ENCODE results near the gene COX5A.

DNA sequence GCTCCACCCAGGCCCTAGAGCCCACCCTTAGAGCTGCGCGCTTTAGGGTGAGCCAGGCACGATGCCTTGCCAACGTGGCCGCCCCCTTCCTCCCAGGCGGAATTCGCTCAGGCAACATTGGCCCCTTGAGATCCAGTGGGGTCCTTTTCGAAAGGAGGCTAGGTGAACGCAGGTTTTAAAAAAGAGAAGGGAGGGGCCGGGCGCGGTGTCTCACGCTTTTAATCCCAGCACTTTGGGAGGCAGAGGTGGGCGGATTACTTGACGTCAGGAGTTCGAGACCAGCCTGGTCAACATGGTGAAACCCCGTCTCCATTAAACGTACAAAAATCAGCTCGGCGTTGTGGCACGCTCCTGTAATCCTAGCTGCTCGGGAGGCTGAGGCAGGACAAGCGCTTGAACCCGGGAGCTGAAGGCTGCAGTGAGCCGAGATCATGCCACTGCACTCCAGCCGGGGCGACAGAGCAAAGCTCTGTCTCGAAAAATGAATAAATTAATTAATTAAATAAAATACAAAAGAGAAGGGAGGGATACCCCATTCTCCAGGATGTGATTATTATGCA, 19.7 kb upstream of the COX5A start:
- TF ChIP-seq, protein P1, sequence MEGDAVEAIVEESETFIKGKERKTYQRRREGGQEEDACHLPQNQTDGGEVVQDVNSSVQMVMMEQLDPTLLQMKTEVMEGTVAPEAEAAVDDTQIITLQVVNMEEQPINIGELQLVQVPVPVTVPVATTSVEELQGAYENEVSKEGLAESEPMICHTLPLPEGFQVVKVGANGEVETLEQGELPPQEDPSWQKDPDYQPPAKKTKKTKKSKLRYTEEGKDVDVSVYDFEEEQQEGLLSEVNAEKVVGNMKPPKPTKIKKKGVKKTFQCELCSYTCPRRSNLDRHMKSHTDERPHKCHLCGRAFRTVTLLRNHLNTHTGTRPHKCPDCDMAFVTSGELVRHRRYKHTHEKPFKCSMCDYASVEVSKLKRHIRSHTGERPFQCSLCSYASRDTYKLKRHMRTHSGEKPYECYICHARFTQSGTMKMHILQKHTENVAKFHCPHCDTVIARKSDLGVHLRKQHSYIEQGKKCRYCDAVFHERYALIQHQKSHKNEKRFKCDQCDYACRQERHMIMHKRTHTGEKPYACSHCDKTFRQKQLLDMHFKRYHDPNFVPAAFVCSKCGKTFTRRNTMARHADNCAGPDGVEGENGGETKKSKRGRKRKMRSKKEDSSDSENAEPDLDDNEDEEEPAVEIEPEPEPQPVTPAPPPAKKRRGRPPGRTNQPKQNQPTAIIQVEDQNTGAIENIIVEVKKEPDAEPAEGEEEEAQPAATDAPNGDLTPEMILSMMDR (IDR thresholded peaks at IDR 0.05): no peak
- no peak for TF ChIP-seq POLR2A (IDR thresholded peaks at IDR 0.05)
